ENCODE data around the gene PDCD4. TPM values are rescaled to one million over a fixed set of nuclear protein-coding genes. Genes with fewer than 3 reads are reported as not detected.

PDCD4 gene
- total RNA-seq, 1 experiment from 2014 or later: 19.4 TPM

DNA sequence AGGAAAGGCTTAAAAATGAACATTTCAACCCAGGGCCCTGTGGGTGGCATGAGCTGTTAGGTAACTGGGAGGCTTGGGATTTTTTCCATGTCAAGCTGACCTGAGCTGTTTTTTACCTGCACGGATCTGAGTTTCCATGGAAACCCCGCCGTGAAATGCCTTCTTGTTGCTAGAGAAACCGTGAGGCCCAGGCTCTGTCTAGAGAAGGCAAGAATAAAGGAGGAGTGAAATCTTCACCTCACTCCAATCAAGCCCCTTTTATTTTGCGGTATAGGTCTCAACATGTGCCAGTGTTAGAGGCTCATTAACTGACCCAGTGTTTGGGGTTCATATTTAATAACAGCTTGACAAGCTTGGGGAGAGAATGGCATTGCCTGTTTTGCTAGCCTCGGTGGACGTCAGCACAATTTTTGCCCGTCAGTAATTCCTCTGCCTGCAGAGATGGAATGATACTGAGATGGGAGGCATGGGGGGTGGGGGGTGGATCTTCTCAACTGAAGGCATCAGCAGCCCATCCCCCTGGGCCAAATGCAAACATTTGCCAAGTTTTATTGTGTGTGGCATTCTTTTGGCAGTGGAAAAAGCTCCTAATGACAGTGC lies 48.9 kb upstream of the PDCD4 start:
- ChIA-PET POLR2A (ENCODE audit: unreplicated experiment) (no interaction called here), CTCF (no interaction called here)
- H3K4me1 ChIP-seq (ENCODE audit: insufficient read depth, low read length): peaks cover 18% of the 10 kb centered on the region
- H3K27me3 ChIP-seq (ENCODE audit: low read length): no peaks in the 10 kb centered on the region
- H4K20me1 ChIP-seq (ENCODE audit: low read length): no peaks in the 10 kb centered on the region
- no peaks in the 10 kb centered on the region for H3K36me3 ChIP-seq (ENCODE audit: low read depth, low read length)
- no peak overlapping the region for H3K9ac ChIP-seq (ENCODE audit: low read length)
- H3K79me2 ChIP-seq (ENCODE audit: low read length): no peaks in the 10 kb centered on the region
- no peak for TF ChIP-seq EZH2 (IDR thresholded peaks at IDR 0.05; ENCODE audit: low read length, unreplicated experiment)
- TF ChIP-seq EZH2phosphoT487 (IDR thresholded peaks at IDR 0.05; ENCODE audit: borderline replicate concordance, low read length): no peak
- H3K9me3 ChIP-seq (ENCODE audit: low read length): no peaks in the 10 kb centered on the region
- no peak overlapping the region for H3K4me3 ChIP-seq (ENCODE audit: low read length)
- intact Hi-C loops (cut with micrococcal nuclease): loop anchor here (5.0 kb wide), 1 partner anchor 44 kb away; no protein-coding TSS in a partner anchor
- no peaks in the 10 kb centered on the region for H3F3A ChIP-seq (ENCODE audit: low read length, unreplicated experiment)
- DNase-seq: no peak
- no peak overlapping the region for H3K27ac ChIP-seq (ENCODE audit: low read length)
- H2AFZ ChIP-seq (ENCODE audit: low read length): no peak overlapping the region
- no TSS peak for BruUV-seq (replicated peaks)
- no peaks in the 10 kb centered on the region for H3K9me2 ChIP-seq (replicated peaks; ENCODE audit: low read length)
- no peak overlapping the region for H3K4me2 ChIP-seq (ENCODE audit: low read length)
- ATAC-seq: no peak

DNA sequence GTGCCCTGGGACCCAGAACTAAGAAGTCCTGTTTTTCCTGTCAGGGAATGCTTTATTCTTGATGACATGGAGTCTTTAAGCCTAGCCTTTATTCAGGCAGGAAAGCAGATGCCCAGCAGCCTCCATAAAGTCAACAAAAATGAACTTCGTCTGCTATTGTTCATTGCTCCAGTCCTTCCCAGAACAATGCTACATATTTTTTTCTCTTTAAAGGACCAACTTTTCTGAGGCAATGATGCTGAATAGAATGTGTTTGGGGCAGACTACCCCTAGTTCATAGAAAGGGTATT lies 47.6 kb upstream of the PDCD4 start:
- Histone ChIP-seq H3K4me3 (ENCODE audit: low read length) (no peak overlapping the region), H3K9me2 (replicated peaks; ENCODE audit: low read length) (no peaks in the 10 kb centered on the region), H3K9ac (ENCODE audit: low read length) (no peak overlapping the region), H3K27ac (ENCODE audit: low read length) (no peak overlapping the region), H3K79me2 (ENCODE audit: low read length) (no peaks in the 10 kb centered on the region), H2AFZ (ENCODE audit: low read length) (no peak overlapping the region), H3K4me1 (ENCODE audit: insufficient read depth, low read length) (peaks cover 12% of the 10 kb centered on the region), H3K9me3 (ENCODE audit: low read length) (no peaks in the 10 kb centered on the region), H3F3A (ENCODE audit: low read length, unreplicated experiment) (no peaks in the 10 kb centered on the region), H4K20me1 (ENCODE audit: low read length) (no peaks in the 10 kb centered on the region), H3K27me3 (ENCODE audit: low read length) (no peaks in the 10 kb centered on the region), H3K36me3 (ENCODE audit: low read depth, low read length) (no peaks in the 10 kb centered on the region), H3K4me2 (ENCODE audit: low read length) (no peak overlapping the region)
- intact Hi-C loops (cut with micrococcal nuclease): loop anchor here (5.0 kb wide), 1 partner anchor 43 kb away; no protein-coding TSS in a partner anchor
- no TSS peak for BruUV-seq (replicated peaks)
- CTCF ChIA-PET: no interaction called here
- no peak for DNase-seq
- no peak for TF ChIP-seq EZH2phosphoT487 (IDR thresholded peaks at IDR 0.05; ENCODE audit: borderline replicate concordance, low read length)
- TF ChIP-seq, protein P1, sequence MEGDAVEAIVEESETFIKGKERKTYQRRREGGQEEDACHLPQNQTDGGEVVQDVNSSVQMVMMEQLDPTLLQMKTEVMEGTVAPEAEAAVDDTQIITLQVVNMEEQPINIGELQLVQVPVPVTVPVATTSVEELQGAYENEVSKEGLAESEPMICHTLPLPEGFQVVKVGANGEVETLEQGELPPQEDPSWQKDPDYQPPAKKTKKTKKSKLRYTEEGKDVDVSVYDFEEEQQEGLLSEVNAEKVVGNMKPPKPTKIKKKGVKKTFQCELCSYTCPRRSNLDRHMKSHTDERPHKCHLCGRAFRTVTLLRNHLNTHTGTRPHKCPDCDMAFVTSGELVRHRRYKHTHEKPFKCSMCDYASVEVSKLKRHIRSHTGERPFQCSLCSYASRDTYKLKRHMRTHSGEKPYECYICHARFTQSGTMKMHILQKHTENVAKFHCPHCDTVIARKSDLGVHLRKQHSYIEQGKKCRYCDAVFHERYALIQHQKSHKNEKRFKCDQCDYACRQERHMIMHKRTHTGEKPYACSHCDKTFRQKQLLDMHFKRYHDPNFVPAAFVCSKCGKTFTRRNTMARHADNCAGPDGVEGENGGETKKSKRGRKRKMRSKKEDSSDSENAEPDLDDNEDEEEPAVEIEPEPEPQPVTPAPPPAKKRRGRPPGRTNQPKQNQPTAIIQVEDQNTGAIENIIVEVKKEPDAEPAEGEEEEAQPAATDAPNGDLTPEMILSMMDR (conservative IDR thresholded peaks at IDR 0.05; ENCODE audit: low read depth, low read length): no peak
- no peak for TF ChIP-seq EZH2 (IDR thresholded peaks at IDR 0.05; ENCODE audit: low read length, unreplicated experiment)
- ATAC-seq: no peak
- POLR2A ChIA-PET (ENCODE audit: unreplicated experiment): no interaction called here

DNA sequence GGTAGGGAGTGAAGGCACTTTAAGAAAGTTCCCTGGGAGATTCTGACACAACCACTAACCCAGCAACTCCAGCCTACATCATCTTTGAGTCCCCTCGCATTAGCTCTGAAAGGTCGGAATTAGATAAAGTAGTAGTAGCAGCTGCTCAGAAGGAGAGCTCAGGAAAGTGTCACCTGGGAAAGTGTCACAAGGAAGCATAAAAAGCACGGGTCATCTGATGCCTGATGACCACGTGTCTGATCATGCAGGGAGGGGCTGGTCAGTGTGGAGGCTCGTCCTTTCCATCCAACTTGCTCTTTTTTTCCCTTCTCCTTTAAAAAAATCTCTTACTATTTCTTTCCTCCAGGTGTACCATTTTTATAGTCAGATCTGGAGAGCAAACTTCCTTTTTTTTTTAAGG lies 47.1 kb upstream of the PDCD4 start:
- no TSS peak for BruUV-seq (replicated peaks)
- intact Hi-C loops (cut with micrococcal nuclease): loop anchor here (5.0 kb wide), 1 partner anchor 43 kb away; no protein-coding TSS in a partner anchor

More for the DNA sequence above, 47.1 kb upstream of the PDCD4 start:
- peaks cover 9% of the 10 kb centered on the region for H3K4me1 ChIP-seq (ENCODE audit: insufficient read depth, low read length)
- no peak overlapping the region for H3K27ac ChIP-seq (ENCODE audit: low read length)
- no peak for DNase-seq
- no peak overlapping the region for H3K4me3 ChIP-seq (ENCODE audit: low read length)
- H3K9me3 ChIP-seq (ENCODE audit: low read length): no peaks in the 10 kb centered on the region
- no peaks in the 10 kb centered on the region for H3K27me3 ChIP-seq (ENCODE audit: low read length)
- no peaks in the 10 kb centered on the region for H4K20me1 ChIP-seq (ENCODE audit: low read length)
- H3K79me2 ChIP-seq (ENCODE audit: low read length): no peaks in the 10 kb centered on the region
- no peaks in the 10 kb centered on the region for H3K9me2 ChIP-seq (replicated peaks; ENCODE audit: low read length)
- H3K9ac ChIP-seq (ENCODE audit: low read length): no peak overlapping the region
- no peaks in the 10 kb centered on the region for H3K36me3 ChIP-seq (ENCODE audit: low read depth, low read length)
- CTCF ChIA-PET: no interaction called here
- TF ChIP-seq EZH2 (IDR thresholded peaks at IDR 0.05; ENCODE audit: low read length, unreplicated experiment) (no peak), EZH2phosphoT487 (IDR thresholded peaks at IDR 0.05; ENCODE audit: borderline replicate concordance, low read length) (no peak)
- TF ChIP-seq, protein P1 (conservative IDR thresholded peaks at IDR 0.05; ENCODE audit: low read depth, low read length): no peak
- H2AFZ ChIP-seq (ENCODE audit: low read length): no peak overlapping the region
- no peak for ATAC-seq
- no peak overlapping the region for H3K4me2 ChIP-seq (ENCODE audit: low read length)
- POLR2A ChIA-PET (ENCODE audit: unreplicated experiment): no interaction called here
- H3F3A ChIP-seq (ENCODE audit: low read length, unreplicated experiment): no peaks in the 10 kb centered on the region
